Upper lobe of left lung (tissue), 6 donors: Measurements from ENCODE around the gene TAB3. TPM values are rescaled to one million over a fixed set of nuclear protein-coding genes. Genes with fewer than 3 reads are reported as not detected.

Source experiments
- ATAC-seq, 2 donors: fragments of 200-7000 bp; cut with Tn5 transposase; one replicate each; pipeline ENCODE4 v1.9.1; 2022; ENCODE audit warnings: mild to moderate bottlenecking in 2 of 2, moderate library complexity in 2 of 2; ENCODE audit not compliant: low FRiP score in 2 of 2
- DNase-seq, 2 donors: peaks; one replicate each; pipeline ENCODE4 v3.0.0-alpha.2; 2019 to 2020
- H3K27ac ChIP-seq, 4 donors: fragments of 200-600 bp; sonication (generic); one replicate each; pipeline ENCODE4 v1.5.1; 2016 to 2019
- H3K27me3 ChIP-seq, 4 donors: fragments of 200-600 bp; sonication (generic); one replicate each; pipeline ENCODE4 v1.5.1; 2017 to 2019
- H3K36me3 ChIP-seq, 4 donors: fragments of 200-600 bp; sonication (generic); one replicate each; pipeline ENCODE4 v1.5.1; 2016 to 2019
- H3K4me1 ChIP-seq, 4 donors: fragments of 200-600 bp; sonication (generic); one replicate each; pipeline ENCODE4 v1.5.1; 2018 to 2019
- H3K4me3 ChIP-seq, 4 donors: fragments of 200-600 bp; sonication (generic); one replicate each; pipeline ENCODE4 v1.5.1; 2017 to 2019; ENCODE audit warnings: mild to moderate bottlenecking in 2 of 4, moderate library complexity in 1 of 4
- H3K9me3 ChIP-seq, 4 donors: fragments of 200-600 bp; sonication (generic); one replicate each; pipeline ENCODE4 v1.5.1; 2018 to 2019
- CTCF ChIP-seq, 6 experiments: fragments of 450-650 bp in 4 of 6; fragments of 200-600 bp in 2 of 6; sonication (generic) in 2 of 6; IDR thresholded peaks; one replicate each; pipeline ENCODE4 v1.5.1; 2016 to 2019; ENCODE audit warnings: antibody characterized with exemption in 6 of 6
- EP300 ChIP-seq, 4 donors: sonication (generic); formaldehyde crosslinking; IDR thresholded peaks; one replicate each; pipeline ENCODE4 v1.5.1; 2017; ENCODE audit warnings: antibody characterized with exemption in 4 of 4, control low read depth in 2 of 4
- POLR2A ChIP-seq, 4 donors: fragments of 450-650 bp; IDR thresholded peaks; one replicate each; pipeline ENCODE4 v1.5.1; 2016 to 2017; ENCODE audit warnings: antibody characterized with exemption in 4 of 4, mild to moderate bottlenecking in 2 of 4
- POLR2AphosphoS5 ChIP-seq, 2 donors: sonication (generic); formaldehyde crosslinking; IDR thresholded peaks; one replicate each; pipeline ENCODE4 v1.5.1; 2017; ENCODE audit warnings: antibody characterized with exemption in 2 of 2
- WGBS, 2 donors: methylation state at CpG; one replicate each; pipeline ENCODE4 v1.1.5; 2017 to 2018; 5-methylcytosine and 5-hydroxymethylcytosine counted together
- total RNA-seq, 6 donors: library from RNA; depleted of rRNA in 4 of 6; stranded (reverse); fragments of >200 nt in 4 of 6; gene quantifications; one replicate each; pipeline versions ENCODE4 v1.1.0 to v1.2.1, GENCODE V29; 2016 to 2021
- donor health status: DM: no; HTN: no; CAD: no; lungs with moderate emphysema.
- donor health status: DM: no; HTN: yes; CAD: no; lungs with severe emphysema.

Gene TAB3
- total RNA-seq, 6 donors from 2014 or later: 13.5 to 42.1 (median 18.8) TPM

- TF ChIP-seq EP300 (IDR thresholded peaks at IDR 0.05) (no peak), POLR2AphosphoS5 (IDR thresholded peaks at IDR 0.05) (no peak), POLR2A (IDR thresholded peaks at IDR 0.05) (no peak), CTCF (IDR thresholded peaks at IDR 0.05) (no peak)
- Histone ChIP-seq H3K4me1 (no peaks in the 10 kb centered on the region), H3K4me3 (no peak overlapping the region), H3K9me3 (no peaks in the 10 kb centered on the region), H3K27me3 (no peaks in the 10 kb centered on the region), H3K27ac (no peak overlapping the region), H3K36me3 (no peaks in the 10 kb centered on the region)
- no peak for ATAC-seq
- 46 to 52% methylated on average over 5 of the region's 5 CpGs for WGBS, 2 donors
- DNase-seq: no peak
Observed at GRCh38 chrX:30904186-30904585, 15.1 kb upstream of the TAB3 start.

GRCh38 chrX:30900227-30900626 lies 11.2 kb upstream of the TAB3 start:
- Histone ChIP-seq H3K27ac (no peak overlapping the region), H3K9me3 (no peaks in the 10 kb centered on the region), H3K36me3 (no peaks in the 10 kb centered on the region), H3K4me1 (no peaks in the 10 kb centered on the region), H3K27me3 (no peaks in the 10 kb centered on the region), H3K4me3 (no peak overlapping the region)
- TF ChIP-seq POLR2A (IDR thresholded peaks at IDR 0.05): no peak
- TF ChIP-seq CTCF (IDR thresholded peaks at IDR 0.05): no peak
- TF ChIP-seq POLR2AphosphoS5 (IDR thresholded peaks at IDR 0.05): no peak
- no peak for TF ChIP-seq EP300 (IDR thresholded peaks at IDR 0.05)
- no peak for ATAC-seq
- DNase-seq: no peak

GRCh38 chrX:30898886-30899285 lies 9.8 kb upstream of the TAB3 start:
- H3K4me1 ChIP-seq: no peaks in the 10 kb centered on the region
- DNase-seq (no peak), ATAC-seq (no peak)
- WGBS, 2 donors: 60 to 81% methylated on average over 5 of the region's 5 CpGs
- TF ChIP-seq POLR2A (IDR thresholded peaks at IDR 0.05): no peak
- TF ChIP-seq CTCF (IDR thresholded peaks at IDR 0.05): no peak
- TF ChIP-seq EP300 (IDR thresholded peaks at IDR 0.05): no peak
- TF ChIP-seq POLR2AphosphoS5 (IDR thresholded peaks at IDR 0.05): no peak
- no peaks in the 10 kb centered on the region for H3K27me3 ChIP-seq
- no peaks in the 10 kb centered on the region for H3K36me3 ChIP-seq
- no peaks in the 10 kb centered on the region for H3K9me3 ChIP-seq
- no peak overlapping the region for H3K4me3 ChIP-seq
- no peak overlapping the region for H3K27ac ChIP-seq

GRCh38 chrX:30895370-30895769 lies 6.3 kb upstream of the TAB3 start:
- no peak for TF ChIP-seq POLR2A (IDR thresholded peaks at IDR 0.05)
- TF ChIP-seq CTCF (IDR thresholded peaks at IDR 0.05): no peak
- TF ChIP-seq EP300 (IDR thresholded peaks at IDR 0.05): no peak
- no peak for TF ChIP-seq POLR2AphosphoS5 (IDR thresholded peaks at IDR 0.05)
- Histone ChIP-seq H3K9me3 (no peaks in the 10 kb centered on the region), H3K4me3 (no peak overlapping the region), H3K36me3 (no peaks in the 10 kb centered on the region), H3K4me1 (no peaks in the 10 kb centered on the region), H3K27ac (no peak overlapping the region), H3K27me3 (no peaks in the 10 kb centered on the region)
- ATAC-seq (no peak), DNase-seq (no peak)
- WGBS, 2 donors: 67 to 80% methylated on average over 2 of the region's 2 CpGs

- Histone ChIP-seq H3K4me1 (no peaks in the 10 kb centered on the region), H3K4me3 (no peak overlapping the region), H3K27ac (no peak overlapping the region), H3K36me3 (no peaks in the 10 kb centered on the region), H3K9me3 (no peaks in the 10 kb centered on the region), H3K27me3 (no peaks in the 10 kb centered on the region)
- ATAC-seq (no peak), DNase-seq (peak in 1 of 2 donors; percentile 26)
- WGBS, 2 donors: 38% methylated on average over 4 of the region's 4 CpGs; no CpG with 5 or more reads in 1 of the 2 donors
- no peak for TF ChIP-seq POLR2A (IDR thresholded peaks at IDR 0.05)
- no peak for TF ChIP-seq CTCF (IDR thresholded peaks at IDR 0.05)
- no peak for TF ChIP-seq POLR2AphosphoS5 (IDR thresholded peaks at IDR 0.05)
- no peak for TF ChIP-seq EP300 (IDR thresholded peaks at IDR 0.05)
Observed at GRCh38 chrX:30893206-30893605, 4.2 kb upstream of the TAB3 start.
